ENCODE measurements around the gene TNFRSF12A. TPM values are rescaled to one million over a fixed set of nuclear protein-coding genes. Genes with fewer than 3 reads are reported as not detected.
A peak's percentile ranks its signal among the peaks of the same experiment; 100 is the strongest.

TNFRSF12A gene
- total and polyA plus RNA-seq, 2 of the 4 experiments (the other 2 are of a cell fraction) = 103 to 304 TPM

DNA sequence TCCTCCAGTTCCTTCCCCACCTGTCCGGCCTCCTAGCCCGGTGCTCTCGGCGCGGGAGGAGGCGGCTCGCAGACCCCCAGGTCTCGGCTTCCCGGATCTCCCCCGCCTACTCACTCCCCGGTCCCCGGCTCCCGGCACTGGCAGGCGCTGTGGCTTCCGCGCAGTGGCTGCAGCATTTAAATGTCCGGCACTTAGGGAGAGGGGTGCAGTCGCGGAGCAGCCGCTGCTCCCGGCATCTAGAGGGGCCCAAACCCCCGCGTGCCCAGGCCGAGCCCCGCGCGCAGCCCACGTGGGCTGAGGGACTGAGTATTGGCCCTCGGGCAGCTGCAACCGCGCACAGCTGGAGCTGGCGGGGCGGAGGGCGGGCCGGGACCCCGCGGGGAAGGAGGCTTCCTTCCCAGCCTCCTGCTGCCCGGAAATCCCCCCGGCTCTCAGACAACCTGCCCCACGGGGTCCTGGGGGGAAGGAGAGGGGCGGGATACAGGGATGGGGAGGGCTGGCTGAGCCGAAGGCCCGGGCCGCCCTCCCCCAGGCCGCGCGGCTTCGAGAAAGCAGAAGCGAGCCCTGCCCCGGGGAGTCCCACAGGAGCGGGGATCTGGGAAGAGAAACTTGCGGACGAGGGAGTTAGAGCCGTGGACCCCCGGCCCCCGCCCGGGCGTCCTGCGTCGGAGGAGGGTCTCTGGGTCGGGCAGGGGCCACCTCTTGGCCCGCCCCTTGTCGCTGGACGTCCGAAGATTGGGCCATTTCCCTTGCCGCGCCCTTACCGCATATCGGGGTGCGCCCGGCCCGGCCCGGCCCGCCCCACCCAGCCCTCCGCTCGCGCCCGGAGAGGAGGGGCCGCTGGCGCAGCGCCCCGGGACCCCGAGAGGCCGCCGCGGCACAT, 25.8 kb downstream of the TNFRSF12A start, which contains the start of gene MMP25 (continued):
- TF ChIP-seq NFE2L2 (IDR thresholded peaks at IDR 0.05; ENCODE audit: low read depth, low read length) (no peak), MXI1 (IDR thresholded peaks at IDR 0.05; ENCODE audit: borderline replicate concordance, low read depth, low read length) (no peak)

DNA sequence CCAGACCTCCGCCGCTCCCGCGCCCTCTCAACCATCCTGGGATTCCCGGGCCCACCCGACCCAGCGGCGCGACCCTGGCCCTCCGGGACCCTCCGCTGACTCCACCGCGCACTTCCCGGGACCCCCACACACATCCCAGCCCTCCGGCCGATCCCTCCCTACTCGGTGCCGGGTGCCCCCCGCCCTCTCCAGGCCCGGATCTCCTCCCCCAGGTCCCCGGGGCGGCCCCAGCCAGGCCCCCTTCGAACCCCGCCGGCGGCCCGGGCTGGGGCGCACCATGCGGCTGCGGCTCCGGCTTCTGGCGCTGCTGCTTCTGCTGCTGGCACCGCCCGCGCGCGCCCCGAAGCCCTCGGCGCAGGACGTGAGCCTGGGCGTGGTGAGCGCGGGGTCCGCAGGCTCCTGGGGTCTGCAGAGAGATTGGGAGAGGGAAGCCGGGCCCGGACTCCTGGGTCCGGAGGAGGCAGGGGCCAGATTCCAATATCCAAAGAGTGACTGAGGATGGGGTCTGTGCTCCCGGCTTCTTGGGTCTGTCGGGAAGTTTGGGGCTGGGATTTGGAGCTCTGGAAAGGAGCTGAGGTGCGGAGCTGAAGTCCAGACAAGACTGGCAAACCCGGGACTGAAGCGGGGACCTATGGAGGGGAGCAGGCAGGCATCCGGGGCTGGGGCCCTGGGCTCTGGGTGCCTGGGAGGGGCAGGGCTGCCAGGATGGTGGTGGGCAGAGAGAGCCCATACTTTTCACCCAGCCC, 26.6 kb downstream of the TNFRSF12A start:
- H3K14ac ChIP-seq (replicated peaks; ENCODE audit: low read depth, low read length) = no peak overlapping the region
- H3K9ac ChIP-seq (ENCODE audit: low read depth, low read length) = no peak overlapping the region
- no peak overlapping the region for H3K4ac ChIP-seq (ENCODE audit: low read depth, low read length)
- intact Hi-C loops (cut with micrococcal nuclease) = no loop called here
- H2BK5ac ChIP-seq (ENCODE audit: low read depth, low read length, poor library complexity, severe bottlenecking) = no peak overlapping the region
- in situ Hi-C loops (cut with MboI; ENCODE audit: low sequenced_read_pairs) = no loop called here
- DNase-seq = no peak
- H4K5ac ChIP-seq (ENCODE audit: low read depth, low read length) = no peak overlapping the region
- no peak overlapping the region for H2AK9ac ChIP-seq (replicated peaks; ENCODE audit: low read depth, low read length, poor library complexity)
- no peak overlapping the region for H3K18ac ChIP-seq (ENCODE audit: low read depth, low read length)
- H3K4me2 ChIP-seq (ENCODE audit: low read depth, low read length) = no peak overlapping the region
- H4K91ac ChIP-seq (ENCODE audit: insufficient read depth, low read depth, low read length) = no peak overlapping the region
- no peaks in the 10 kb centered on the region for H3K36me3 ChIP-seq (ENCODE audit: control insufficient read depth, insufficient read depth, low read length)
- no peaks in the 10 kb centered on the region; the same call in 1 of the 2 replicates for H3K9me3 ChIP-seq (ENCODE audit: control insufficient read depth, insufficient read depth, low read length)
- H3K9me1 ChIP-seq (ENCODE audit: insufficient read depth, low read length) = no peaks in the 10 kb centered on the region
- H4K20me1 ChIP-seq (ENCODE audit: insufficient read depth, low read length) = no peaks in the 10 kb centered on the region
- H3K23ac ChIP-seq (ENCODE audit: low read depth, low read length) = no peak overlapping the region
- no peak overlapping the region for H3K56ac ChIP-seq (ENCODE audit: extremely low read depth, insufficient read depth, low read length)
- H4K8ac ChIP-seq (ENCODE audit: low read depth in 2 of 2, low read length in 2 of 2) = no peak overlapping the region
- CTCF ChIA-PET = interaction anchor here (0.6 kb wide), 1 partner anchor 55 kb away, joined by 3 read pairs; no protein-coding TSS in a partner anchor
- H2BK120ac ChIP-seq (ENCODE audit: low read depth, low read length) = no peak overlapping the region
- no peak overlapping the region for H3K4me3 ChIP-seq (ENCODE audit: insufficient read depth, low read depth, low read length)
- no TSS peak for BruUV-seq (replicated peaks)
- peaks cover 67% of the 10 kb centered on the region for H3K27me3 ChIP-seq (ENCODE audit: control insufficient read depth, insufficient read depth, low read length)
- WGBS, 2 experiments (ENCODE audit: extremely low coverage in 2 of 2, insufficient read length in 1 of 2) = 3% methylated on average over 22 of the region's 54 CpGs; no CpG with 5 or more reads in 1 of the 2 experiments
- H3K27ac ChIP-seq (ENCODE audit: insufficient read depth, low read length) = no peak overlapping the region
- H2AFZ ChIP-seq (replicated peaks; ENCODE audit: low read length, poor library complexity) = no peak overlapping the region
- no peak overlapping the region for H2AK5ac ChIP-seq (ENCODE audit: low read depth, low read length)
- no peaks in the 10 kb centered on the region; the same call in 1 of the 2 replicates for H3K4me1 ChIP-seq (ENCODE audit: control insufficient read depth, insufficient read depth, low read length)
- peak; percentile 19; the same call in 1 of the 2 replicates for ATAC-seq (ENCODE audit: low read depth)
- POLR2A ChIA-PET (ENCODE audit: unreplicated experiment) = no interaction called here
- dilution Hi-C loops (cut with HindIII; ENCODE audit: low sequenced_read_pairs, unreplicated experiment) = no loop called here
- no peaks in the 10 kb centered on the region for H3K79me1 ChIP-seq (ENCODE audit: low read depth in 1 of 2, low read length in 2 of 2)
- H2BK15ac ChIP-seq (ENCODE audit: low read depth, low read length) = no peak overlapping the region
- no peak overlapping the region for H2BK20ac ChIP-seq (ENCODE audit: low read depth, low read length)
- TF ChIP-seq RCOR1 (IDR thresholded peaks at IDR 0.05; ENCODE audit: insufficient replicate concordance, low read length) (no peak), RFX5 (IDR thresholded peaks at IDR 0.05; ENCODE audit: low read depth, low read length) (no peak), CHD1 (IDR thresholded peaks at IDR 0.05; ENCODE audit: low read depth, low read length) (no peak), RAD21 (IDR thresholded peaks at IDR 0.05; ENCODE audit: low read length) (no peak), SMC3 (IDR thresholded peaks at IDR 0.05; ENCODE audit: low read depth, low read length) (no peak)
- TF ChIP-seq, protein P1, sequence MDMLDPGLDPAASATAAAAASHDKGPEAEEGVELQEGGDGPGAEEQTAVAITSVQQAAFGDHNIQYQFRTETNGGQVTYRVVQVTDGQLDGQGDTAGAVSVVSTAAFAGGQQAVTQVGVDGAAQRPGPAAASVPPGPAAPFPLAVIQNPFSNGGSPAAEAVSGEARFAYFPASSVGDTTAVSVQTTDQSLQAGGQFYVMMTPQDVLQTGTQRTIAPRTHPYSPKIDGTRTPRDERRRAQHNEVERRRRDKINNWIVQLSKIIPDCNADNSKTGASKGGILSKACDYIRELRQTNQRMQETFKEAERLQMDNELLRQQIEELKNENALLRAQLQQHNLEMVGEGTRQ (IDR thresholded peaks at IDR 0.05; ENCODE audit: low read depth, low read length) = no peak
- TF ChIP-seq, protein P2, sequence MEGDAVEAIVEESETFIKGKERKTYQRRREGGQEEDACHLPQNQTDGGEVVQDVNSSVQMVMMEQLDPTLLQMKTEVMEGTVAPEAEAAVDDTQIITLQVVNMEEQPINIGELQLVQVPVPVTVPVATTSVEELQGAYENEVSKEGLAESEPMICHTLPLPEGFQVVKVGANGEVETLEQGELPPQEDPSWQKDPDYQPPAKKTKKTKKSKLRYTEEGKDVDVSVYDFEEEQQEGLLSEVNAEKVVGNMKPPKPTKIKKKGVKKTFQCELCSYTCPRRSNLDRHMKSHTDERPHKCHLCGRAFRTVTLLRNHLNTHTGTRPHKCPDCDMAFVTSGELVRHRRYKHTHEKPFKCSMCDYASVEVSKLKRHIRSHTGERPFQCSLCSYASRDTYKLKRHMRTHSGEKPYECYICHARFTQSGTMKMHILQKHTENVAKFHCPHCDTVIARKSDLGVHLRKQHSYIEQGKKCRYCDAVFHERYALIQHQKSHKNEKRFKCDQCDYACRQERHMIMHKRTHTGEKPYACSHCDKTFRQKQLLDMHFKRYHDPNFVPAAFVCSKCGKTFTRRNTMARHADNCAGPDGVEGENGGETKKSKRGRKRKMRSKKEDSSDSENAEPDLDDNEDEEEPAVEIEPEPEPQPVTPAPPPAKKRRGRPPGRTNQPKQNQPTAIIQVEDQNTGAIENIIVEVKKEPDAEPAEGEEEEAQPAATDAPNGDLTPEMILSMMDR (conservative IDR thresholded peaks at IDR 0.05; ENCODE audit: low read depth, low read length) = no peak
- TF ChIP-seq, protein P3, sequence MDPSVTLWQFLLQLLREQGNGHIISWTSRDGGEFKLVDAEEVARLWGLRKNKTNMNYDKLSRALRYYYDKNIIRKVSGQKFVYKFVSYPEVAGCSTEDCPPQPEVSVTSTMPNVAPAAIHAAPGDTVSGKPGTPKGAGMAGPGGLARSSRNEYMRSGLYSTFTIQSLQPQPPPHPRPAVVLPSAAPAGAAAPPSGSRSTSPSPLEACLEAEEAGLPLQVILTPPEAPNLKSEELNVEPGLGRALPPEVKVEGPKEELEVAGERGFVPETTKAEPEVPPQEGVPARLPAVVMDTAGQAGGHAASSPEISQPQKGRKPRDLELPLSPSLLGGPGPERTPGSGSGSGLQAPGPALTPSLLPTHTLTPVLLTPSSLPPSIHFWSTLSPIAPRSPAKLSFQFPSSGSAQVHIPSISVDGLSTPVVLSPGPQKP (IDR thresholded peaks at IDR 0.05; ENCODE audit: borderline replicate concordance, low read depth, low read length) = no peak

All from IMR-90 (cell line).